Measurements from ENCODE around the gene MSANTD3. TPM values are rescaled to one million over a fixed set of nuclear protein-coding genes. Genes with fewer than 3 reads are reported as not detected.
A peak's percentile ranks its signal among the peaks of the same experiment; 100 is the strongest.

The MSANTD3 gene
- total RNA-seq, 1 experiment from 2014 or later: 35.7 TPM

GRCh38 chr9:100431886-100432285 lies 4.9 kb downstream of the MSANTD3 start:
- Histone ChIP-seq H3K27me3 (ENCODE audit: insufficient read depth, low read length) (no peaks in the 10 kb centered on the region), H2AK5ac (ENCODE audit: insufficient read length, low read length) (no peak overlapping the region), H3K14ac (ENCODE audit: insufficient read depth, low read length) (no peak overlapping the region), H2BK120ac (ENCODE audit: low read depth, low read length, poor library complexity, severe bottlenecking) (no peak overlapping the region), H3K79me1 (ENCODE audit: insufficient read depth, low read depth, low read length, poor library complexity, severe bottlenecking) (peaks cover 7% of the 10 kb centered on the region), H3K4me1 (ENCODE audit: insufficient read depth, low read length) (peaks cover 2% of the 10 kb centered on the region; the same call in 1 of the 2 replicates), H3K4ac (ENCODE audit: low read depth, low read length) (no peak overlapping the region), H4K8ac (replicated peaks; ENCODE audit: insufficient read length, low read depth, low read length) (no peak overlapping the region), H3T11ph (ENCODE audit: low read length) (no peak overlapping the region), H3K56ac (ENCODE audit: insufficient read length, low read depth, low read length) (no peak overlapping the region), H3K9me3 (ENCODE audit: control insufficient read depth, low read depth, low read length) (no peaks in the 10 kb centered on the region), H3K18ac (ENCODE audit: insufficient read length, low read depth, low read length) (no peak overlapping the region), H4K5ac (ENCODE audit: insufficient read length, low read depth, low read length) (no peak overlapping the region), H2BK15ac (ENCODE audit: low read depth, low read length) (no peak overlapping the region), H2BK5ac (ENCODE audit: insufficient read length, low read length) (no peak overlapping the region), H3K79me2 (ENCODE audit: insufficient read depth, low read length) (peaks cover 8% of the 10 kb centered on the region; the same call in 1 of the 2 replicates), H4K20me1 (ENCODE audit: control insufficient read depth, insufficient read depth, insufficient read length) (no peaks in the 10 kb centered on the region), H3K23ac (ENCODE audit: insufficient read length, low read depth, low read length) (no peak overlapping the region), H2BK20ac (ENCODE audit: low read depth, low read length, poor library complexity, severe bottlenecking) (no peak overlapping the region), H2AFZ (ENCODE audit: low read length) (no peak overlapping the region), H3K4me2 (ENCODE audit: insufficient read depth, insufficient read length, low read length) (no peak overlapping the region), H3K23me2 (ENCODE audit: insufficient read length, low read depth, low read length, poor library complexity, severe bottlenecking) (peaks cover 8% of the 10 kb centered on the region), H4K91ac (ENCODE audit: insufficient read length, low read depth, low read length) (no peak overlapping the region), H3K27ac (ENCODE audit: insufficient read length, low read depth, low read length) (no peak overlapping the region), H2BK12ac (ENCODE audit: insufficient read length, low read depth, low read length) (no peak overlapping the region), H3K9ac (ENCODE audit: extremely low read depth, insufficient read length, low read length) (no peak overlapping the region)
- Mint-ChIP-seq H3K27ac (peak overlapping the region in 1 of 3 experiments; percentile 42; a peak in 2 of 7 replicates), H3K9me3 (no peaks in the 10 kb centered on the region), H3K4me3 (no peak overlapping the region), H3K36me3 (ENCODE audit: insufficient read depth in 1 of 3, low read depth in 3 of 3) (peaks cover 8 to 21% (median 11%) of the 10 kb centered on the region in 3 experiments), H3K4me1 (peaks cover 26 to 32% of the 10 kb centered on the region in 2 experiments), H3K27me3 (ENCODE audit: low read depth) (no peaks in the 10 kb centered on the region)
- no CpG with 5 or more reads among the region's 5 CpGs for WGBS (ENCODE audit: extremely low coverage, insufficient read length, low lambda C conversion rate)
- no peak for DNase-seq
- no peak for TF ChIP-seq CTCF (conservative IDR thresholded peaks at IDR 0.05)
